Skin of body (tissue), 2 donors: Measurements from ENCODE around the gene WDR12. TPM values are rescaled to one million over a fixed set of nuclear protein-coding genes. Genes with fewer than 3 reads are reported as not detected.
"Not testable (repeated sequence)": the region's sequence is repeated elsewhere in the genome, so short reads cannot be mapped to it uniquely, and the experiment has no call there.

Experiments used
- DNase-seq: peaks from one replicate; lab custom pipeline; 2025; lab: John Stamatoyannopoulos, UW
- total RNA-seq: library from RNA; depleted of rRNA; stranded (reverse); fragments of >200 nt; gene quantifications from one replicate; pipeline ENCODE4 v1.2.3, GENCODE V29; 2014

The WDR12 gene
- total RNA-seq, 1 donor from 2014 or later: 27.4 TPM

- DNase-seq: no peak
Measured at GRCh38 chr2:202885190-202885589, 26.3 kb downstream of the WDR12 start.

- DNase-seq: no peak
Measured at GRCh38 chr2:202883987-202884675, 27.3 kb downstream of the WDR12 start.

- no peak for DNase-seq
Measured at GRCh38 chr2:202881570-202881969, 29.9 kb downstream of the WDR12 start.

- no peak for DNase-seq
Measured at GRCh38 chr2:202877699-202878098, 33.8 kb downstream of the WDR12 start.

- DNase-seq: peak; percentile 30
Measured at GRCh38 chr2:202871300-202872141, 40.0 kb downstream of the WDR12 start, which contains the start of gene ICA1L. ICA1L (minus strand) TSS chr2:202871766; CDS start chr2:202829009, 42,757 bp downstream.

GRCh38 chr2:202870431-202871299 lies 40.8 kb downstream of the WDR12 start:
- DNase-seq: peak; percentile 48

- no peak for DNase-seq
Measured at GRCh38 chr2:202861987-202862386, 49.5 kb downstream of the WDR12 start.

GRCh38 chr2:202858601-202859000 lies 52.9 kb downstream of the WDR12 start:
- DNase-seq: no peak

- DNase-seq: not testable (repeated sequence)
Measured at GRCh38 chr2:202849343-202849742, 62.1 kb downstream of the WDR12 start.

GRCh38 chr2:202848813-202849212 lies 62.7 kb downstream of the WDR12 start:
- no peak for DNase-seq

- no peak for DNase-seq
Measured at GRCh38 chr2:202847693-202848524, 63.6 kb downstream of the WDR12 start.

GRCh38 chr2:202844656-202845055 lies 66.8 kb downstream of the WDR12 start:
- DNase-seq: no peak

GRCh38 chr2:202842690-202843089 lies 68.8 kb downstream of the WDR12 start:
- no peak for DNase-seq

- no peak for DNase-seq
Measured at GRCh38 chr2:202841090-202841867, 70.2 kb downstream of the WDR12 start.

- DNase-seq: no peak
Measured at GRCh38 chr2:202831242-202832220, 79.9 kb downstream of the WDR12 start.

- DNase-seq: no peak
Measured at GRCh38 chr2:202824901-202825300, 86.6 kb downstream of the WDR12 start.
